Kidney glomerular epithelial cell (primary cell): ENCODE data around the gene POU2AF3.
"Not testable (repeated sequence)": the region's sequence is repeated elsewhere in the genome, so short reads cannot be mapped to it uniquely, and the experiment has no call there.

Experiments
- DNase-seq: peaks from one replicate; lab custom pipeline; 2025; lab: John Stamatoyannopoulos, UW

POU2AF3 gene

GRCh38 chr11:111300569-111300968 is 2.2 kb downstream of the POU2AF3 start:
- no peak for DNase-seq

DNA sequence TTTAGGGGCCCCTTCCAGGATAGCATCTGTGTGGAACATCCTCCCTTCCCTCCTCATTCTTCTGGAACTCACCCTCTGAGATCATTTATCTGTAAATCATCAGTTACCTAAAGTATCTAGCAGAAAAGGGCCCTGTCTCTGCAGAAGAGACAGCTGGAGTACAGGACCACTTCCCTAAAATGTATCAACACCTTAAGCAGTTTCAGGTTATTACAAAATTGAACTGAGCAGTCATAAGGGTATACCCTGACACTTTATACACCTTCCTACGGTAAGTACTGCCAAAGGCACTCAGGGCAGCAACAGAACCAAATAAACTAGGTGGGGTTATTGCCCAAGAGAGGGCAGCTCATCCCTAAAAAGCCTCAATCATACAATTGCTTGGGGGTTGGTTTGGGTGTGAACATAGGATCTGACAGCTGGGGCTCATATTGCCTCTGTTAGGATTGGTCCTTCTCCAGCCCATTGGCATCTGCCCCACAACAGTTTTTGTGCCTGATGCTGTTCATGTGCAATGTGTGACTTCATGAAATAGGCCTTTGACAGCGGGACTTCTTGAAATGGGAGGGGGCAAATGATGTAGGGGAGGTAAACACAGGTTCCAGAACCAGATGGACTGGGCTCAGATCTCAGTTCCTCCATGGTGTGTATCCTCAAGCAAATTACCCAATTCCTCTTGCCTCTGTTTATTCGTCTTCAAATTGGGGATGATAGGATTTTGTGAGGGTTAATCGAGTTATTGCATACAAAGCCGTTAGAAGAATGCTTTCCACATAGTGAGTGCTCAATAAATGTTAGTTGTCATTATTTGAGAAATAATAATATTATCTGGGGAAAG is 2.9 kb downstream of the POU2AF3 start:
- DNase-seq, result no peak

GRCh38 chr11:111301842-111302118 is 3.4 kb downstream of the POU2AF3 start:
- DNase-seq, result no peak

- DNase-seq, result no peak
These were observed 4.0 kb downstream of the POU2AF3 start for GRCh38 chr11:111302298-111302697.

GRCh38 chr11:111303461-111303860 is 5.1 kb downstream of the POU2AF3 start:
- DNase-seq, result no peak

DNA sequence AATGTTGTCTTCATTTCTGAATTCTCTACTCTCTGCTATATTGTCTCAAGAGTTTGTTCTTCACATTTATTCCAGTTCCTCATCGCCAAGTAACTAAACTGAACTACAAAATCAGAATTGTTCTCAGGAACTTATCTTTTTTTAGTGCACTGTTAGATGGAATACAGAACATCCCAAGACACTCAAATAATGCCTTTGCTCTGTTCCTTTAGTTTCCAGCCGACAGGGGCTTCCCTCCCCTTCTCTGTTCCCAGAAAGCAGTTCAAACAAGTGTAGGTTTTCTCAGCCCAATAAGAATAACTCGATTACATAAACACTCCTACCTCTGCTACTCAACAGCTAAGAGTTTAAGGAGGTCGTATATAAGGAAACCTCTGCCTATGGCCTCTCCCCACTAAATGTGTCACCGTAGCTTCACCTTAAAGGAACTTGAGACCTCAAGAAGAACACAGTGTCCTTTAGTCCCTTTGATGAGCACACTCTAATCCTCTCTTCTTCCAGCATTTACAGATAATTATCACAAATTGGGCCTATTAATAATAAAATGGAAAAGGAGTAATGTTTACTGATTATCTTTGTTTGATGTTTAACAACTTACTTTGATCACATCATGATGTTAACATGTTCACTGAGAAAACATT is 6.9 kb downstream of the POU2AF3 start:
- DNase-seq, result no peak

DNA sequence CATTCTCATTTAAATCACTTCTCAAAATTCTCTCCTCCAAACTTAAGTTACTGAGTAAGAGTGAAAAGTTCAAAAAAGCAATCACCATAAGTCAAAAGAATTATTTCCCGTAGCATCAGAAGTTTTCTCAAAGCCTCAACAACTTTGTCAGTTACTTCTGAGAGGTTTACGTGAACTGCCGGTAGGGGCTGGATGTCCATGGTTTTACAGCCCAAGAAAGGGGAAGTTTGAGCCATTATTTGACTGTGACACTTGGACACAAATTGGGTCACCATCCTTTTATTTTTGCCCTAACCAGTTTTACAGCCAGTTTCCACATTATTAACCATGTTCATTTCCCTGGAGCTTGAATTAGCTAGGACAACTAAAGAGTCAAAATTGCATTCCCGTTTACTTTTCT is 7.5 kb downstream of the POU2AF3 start:
- DNase-seq, result no peak

GRCh38 chr11:111306321-111306720 is 8.0 kb downstream of the POU2AF3 start:
- no peak for DNase-seq

DNA sequence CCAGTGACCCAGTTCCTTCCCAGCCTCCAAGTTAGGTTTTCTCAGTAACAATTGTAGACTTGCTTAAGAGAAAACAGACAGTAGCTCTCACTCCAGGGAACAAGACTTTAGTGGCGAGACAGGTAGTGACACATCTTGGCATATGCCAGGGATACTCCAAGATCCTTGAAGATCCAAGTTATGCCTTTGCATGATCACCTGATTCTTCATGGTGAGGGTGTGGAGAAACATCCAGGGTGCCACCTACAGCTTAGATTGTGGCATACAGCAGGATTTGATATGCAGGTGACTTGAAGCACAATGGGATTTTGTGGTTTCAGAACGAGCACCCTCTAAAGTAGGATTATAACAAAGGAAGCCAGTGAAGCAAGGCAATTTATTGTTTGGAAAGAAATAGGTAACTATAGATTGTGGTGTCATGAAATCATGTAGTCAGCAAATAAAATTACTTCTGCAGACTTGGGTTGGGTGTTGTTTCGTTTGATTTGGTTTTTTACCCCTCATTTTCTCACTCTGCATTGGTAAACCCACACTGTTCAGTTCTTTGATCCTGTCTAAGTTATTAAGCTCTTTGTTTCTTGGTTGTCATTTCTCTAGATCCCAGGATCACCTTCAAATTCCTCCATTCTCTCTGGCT is 9.2 kb downstream of the POU2AF3 start:
- no peak for DNase-seq

- no peak for DNase-seq
These were observed 9.8 kb downstream of the POU2AF3 start for GRCh38 chr11:111308140-111308539.

- no peak for DNase-seq
These were observed 11.0 kb downstream of the POU2AF3 start for GRCh38 chr11:111309215-111309915.

DNA sequence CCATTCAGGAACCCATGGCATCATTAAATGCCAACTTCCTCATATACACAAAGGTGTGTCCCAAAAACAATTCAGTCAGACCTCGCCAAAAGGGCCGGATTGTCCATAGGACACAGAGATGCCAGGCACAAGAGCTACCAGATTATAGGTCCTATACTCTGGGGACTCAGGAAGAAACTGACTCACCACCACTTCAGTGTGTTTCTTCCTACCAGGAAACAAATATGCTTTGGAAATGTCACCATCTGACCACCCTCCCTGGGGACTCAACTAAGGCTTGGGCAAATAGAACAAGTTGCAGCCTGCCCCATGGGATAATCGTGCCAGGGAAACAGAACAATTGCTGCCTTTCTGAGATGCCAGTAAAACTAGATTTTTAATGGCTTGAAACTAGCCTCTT is 11.7 kb downstream of the POU2AF3 start:
- no peak for DNase-seq

GRCh38 chr11:111310723-111311122 is 12.4 kb downstream of the POU2AF3 start:
- DNase-seq, result no peak

DNA sequence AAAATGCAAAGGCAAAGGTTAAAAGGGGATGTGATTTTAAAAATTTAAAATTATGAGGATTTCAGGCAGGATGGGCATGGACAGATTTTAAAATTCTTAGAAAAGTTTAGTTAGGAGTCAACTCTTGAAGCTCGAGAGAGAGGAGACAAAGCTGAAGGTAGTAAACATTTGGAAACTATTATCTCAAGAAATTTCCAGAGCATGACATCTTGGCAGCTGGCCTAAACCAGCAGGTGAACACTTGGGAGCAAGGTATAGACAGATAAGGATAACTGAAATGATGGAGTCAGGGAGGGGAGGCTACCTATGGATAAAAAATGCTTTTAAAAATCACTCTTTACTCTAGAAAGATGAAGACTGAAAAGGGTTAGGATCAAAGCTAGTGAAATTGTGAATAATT is 13.7 kb downstream of the POU2AF3 start:
- no peak for DNase-seq

GRCh38 chr11:111319296-111319695 is 20.9 kb downstream of the POU2AF3 start:
- DNase-seq, result no peak

DNA sequence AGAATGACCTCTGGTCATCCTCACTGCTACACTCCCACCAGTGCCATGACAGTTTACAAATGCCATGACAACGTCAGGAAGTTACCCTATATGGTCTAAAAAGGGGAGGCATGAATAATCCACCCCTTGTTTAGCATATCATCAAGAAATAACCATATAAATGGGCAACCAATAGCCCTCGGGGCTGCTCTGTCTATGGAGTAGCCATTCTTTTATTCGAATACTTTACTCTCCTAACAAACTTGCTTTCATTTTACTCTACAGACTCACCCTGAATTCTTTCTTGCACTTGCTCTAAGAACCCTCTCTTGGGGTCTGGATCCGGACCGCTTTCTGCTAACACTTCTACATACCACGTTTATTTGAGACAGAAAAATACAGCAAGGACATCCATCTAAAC is 21.9 kb downstream of the POU2AF3 start:
- not testable (repeated sequence) for DNase-seq

GRCh38 chr11:111320728-111321568 is 22.6 kb downstream of the POU2AF3 start:
- DNase-seq, result no peak

- no peak for DNase-seq
These were observed 24.2 kb downstream of the POU2AF3 start for GRCh38 chr11:111322534-111322933.

DNA sequence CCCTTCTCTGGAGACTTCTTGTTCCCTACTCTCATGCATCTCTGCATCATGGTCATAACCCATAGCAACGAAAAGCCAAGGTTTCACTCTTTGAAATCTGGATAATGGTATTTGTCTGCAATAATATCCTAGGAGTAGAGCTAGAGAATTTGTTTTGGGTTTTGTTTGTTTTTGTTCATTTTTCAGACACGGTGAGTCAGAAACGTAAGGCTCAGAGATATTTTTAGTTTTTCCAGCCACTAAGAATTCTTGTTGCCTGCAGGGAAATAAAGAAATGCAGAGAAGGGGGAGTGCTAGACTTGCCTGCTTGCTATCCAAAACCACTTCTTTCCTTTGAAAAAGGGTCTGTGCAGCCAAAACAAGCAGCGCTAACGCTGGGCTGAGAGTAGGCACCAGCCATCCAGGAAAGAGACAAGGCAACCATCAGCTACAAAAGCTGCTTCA is 26.0 kb downstream of the POU2AF3 start:
- DNase-seq, result no peak

DNA sequence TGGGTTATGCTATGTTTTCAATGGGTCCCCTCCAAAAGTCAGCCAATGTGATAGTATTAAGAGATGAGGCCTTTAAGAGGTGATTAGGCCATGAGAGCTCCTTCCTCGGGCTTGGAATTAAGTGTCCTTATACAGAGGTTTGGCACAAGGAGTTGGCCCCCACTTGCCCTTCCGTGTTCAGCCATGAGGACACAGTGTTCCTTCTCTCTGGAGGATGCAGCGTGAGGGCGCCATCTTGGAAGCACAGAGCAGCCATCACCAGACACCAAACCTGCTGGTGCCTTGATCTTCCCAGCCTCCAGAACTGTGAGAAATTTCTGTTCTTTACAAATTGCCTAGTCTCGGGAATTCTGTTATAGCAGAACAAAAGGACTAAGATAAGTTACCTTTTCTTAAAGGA is 26.9 kb downstream of the POU2AF3 start:
- no peak for DNase-seq

GRCh38 chr11:111326824-111327223 is 28.5 kb downstream of the POU2AF3 start:
- DNase-seq, result no peak
